ENCODE results near the gene TMEM184B.

DNA sequence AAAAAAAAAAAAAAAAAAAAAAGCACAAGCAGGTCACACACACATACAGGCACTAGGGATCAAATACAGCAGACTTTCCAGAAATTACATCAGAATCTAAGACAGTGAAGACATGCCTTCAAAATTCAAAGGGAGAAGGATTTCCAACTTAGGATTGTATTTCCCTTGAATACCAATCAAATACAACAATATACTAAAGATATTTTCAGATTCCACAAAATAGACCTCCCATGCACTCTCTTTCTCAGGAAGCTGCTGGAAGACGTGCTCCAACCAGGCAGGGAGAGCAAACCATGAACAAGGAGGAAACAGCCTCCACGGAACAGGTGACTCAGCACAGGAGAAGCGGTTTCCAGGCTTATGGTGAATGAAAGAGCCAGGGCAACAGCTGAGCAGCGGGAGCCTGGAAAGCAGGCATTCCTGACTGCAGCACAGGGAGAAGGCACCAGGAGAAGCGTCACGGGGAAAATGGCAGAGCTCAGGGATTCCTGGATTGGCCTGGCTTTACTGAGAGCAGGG lies 32.0 kb downstream of the TMEM184B start:
- no peak for TF ChIP-seq POLR2A (IDR thresholded peaks at IDR 0.05)
- TF ChIP-seq CTCF (IDR thresholded peaks at IDR 0.05) = no peak
- TF ChIP-seq EP300 (IDR thresholded peaks at IDR 0.05) = no peak
- TF ChIP-seq POLR2AphosphoS5 (IDR thresholded peaks at IDR 0.05) = peak in 2 of 3 donors; percentile 52 to 84

All from stomach (tissue), 4 donors.